Stomach smooth muscle (tissue), 2 donors: ENCODE results near the gene C17orf67.
"Not testable (repeated sequence)": the region's sequence is repeated elsewhere in the genome, so short reads cannot be mapped to it uniquely, and the experiment has no call there.

ENCODE experiments used
- H3K27ac ChIP-seq: one replicate; pipeline ENCODE4 v1.7.0; 2013; ENCODE audit warnings: mild to moderate bottlenecking, low read length, inconsistent platforms
- H3K27me3 ChIP-seq, 2 donors: one replicate each; pipeline ENCODE4 v1.7.0; 2013; ENCODE audit warnings: low read length in 2 of 2; ENCODE audit not compliant: insufficient read depth in 2 of 2, control insufficient read depth in 1 of 2
- H3K36me3 ChIP-seq, 2 donors: one replicate each; pipeline ENCODE4 v1.7.0; 2013; ENCODE audit warnings: low read length in 2 of 2; ENCODE audit not compliant: control insufficient read depth in 2 of 2, insufficient read depth in 2 of 2
- H3K4me1 ChIP-seq: one replicate; pipeline ENCODE4 v1.7.0; 2013; ENCODE audit warnings: low read length; ENCODE audit not compliant: control insufficient read depth, insufficient read depth
- H3K4me3 ChIP-seq, 2 donors: one replicate each; pipeline ENCODE4 v1.7.0; 2013; ENCODE audit warnings: low read length in 2 of 2
- H3K9ac ChIP-seq, 2 donors: one replicate each; pipeline ENCODE4 v1.7.0; 2013; ENCODE audit warnings: low read length in 2 of 2, mild to moderate bottlenecking in 1 of 2
- H3K9me3 ChIP-seq, 2 donors: one replicate each; pipeline ENCODE4 v1.7.0; 2013; ENCODE audit warnings: low read length in 2 of 2; ENCODE audit not compliant: control insufficient read depth in 2 of 2
- donor health status: healthy.
- donor health status: Pancreatic carcinoma.

Gene C17orf67

DNA sequence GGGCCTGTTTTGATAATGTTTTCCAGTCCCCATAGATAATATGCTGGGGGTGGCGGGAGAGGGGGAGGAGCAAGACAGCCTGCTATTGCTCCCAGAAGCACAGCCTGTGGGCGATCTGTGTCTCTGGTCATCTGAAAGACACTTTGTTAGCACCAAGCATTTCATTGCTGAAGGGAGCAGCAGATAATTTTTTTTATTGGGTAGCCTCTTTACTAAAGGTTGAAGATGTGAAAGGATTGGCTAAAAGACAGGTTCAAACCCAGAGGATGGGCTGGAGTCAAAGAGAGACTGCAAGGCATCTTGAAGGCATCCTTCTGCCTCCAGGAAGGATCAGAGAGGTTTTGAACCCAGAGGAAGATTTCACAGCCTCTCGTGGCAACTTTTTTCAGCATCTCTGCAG is 60.6 kb downstream of the C17orf67 start:
- Histone ChIP-seq H3K4me1 (no peaks in the 10 kb centered on the region), H3K9me3 (no peaks in the 10 kb centered on the region), H3K9ac (no peak overlapping the region), H3K36me3 (no peaks in the 10 kb centered on the region), H3K27ac (no peak overlapping the region), H3K27me3 (peaks cover 3 to 13% of the 10 kb centered on the region in 2 donors), H3K4me3 (no peak overlapping the region)

DNA sequence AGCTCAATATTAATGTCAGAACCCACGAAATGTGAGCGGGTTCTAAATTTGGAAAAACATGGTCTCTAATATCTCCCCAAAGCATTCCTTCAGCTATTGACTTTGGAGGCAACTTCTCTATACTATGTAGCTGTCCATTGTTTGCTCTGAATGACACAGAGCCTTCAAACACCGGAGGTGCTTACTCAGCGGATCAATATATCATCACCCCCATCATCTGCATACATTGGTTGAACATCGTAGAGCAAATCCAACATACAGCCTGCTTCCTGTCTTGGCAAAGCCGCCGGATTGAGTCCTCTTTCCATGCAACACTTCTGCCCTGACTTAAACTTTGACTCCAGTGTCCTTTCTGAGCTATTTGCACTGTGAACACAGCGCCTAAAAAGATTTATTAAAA is 61.3 kb downstream of the C17orf67 start:
- no peak overlapping the region for H3K4me3 ChIP-seq
- H3K4me1 ChIP-seq, result no peaks in the 10 kb centered on the region
- no peak overlapping the region for H3K27ac ChIP-seq

DNA sequence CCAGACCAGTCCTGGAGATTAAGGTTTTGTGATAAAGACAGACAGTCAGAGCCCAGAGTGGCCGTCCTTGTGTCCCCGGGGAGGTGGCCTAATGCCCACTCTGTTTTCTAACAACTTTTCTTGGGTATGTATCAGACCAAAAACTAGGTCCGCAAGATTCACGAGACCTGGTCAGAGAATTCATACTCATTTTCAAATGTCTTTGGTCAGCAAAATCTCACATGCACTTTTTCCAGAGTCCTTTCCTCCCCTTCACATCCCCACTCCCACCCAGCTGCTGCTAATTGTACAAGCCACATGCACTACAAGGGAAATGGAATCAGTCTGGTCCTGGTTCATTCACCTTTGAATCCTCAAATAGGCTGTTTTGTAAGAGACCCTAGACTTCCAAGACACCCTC is 61.7 kb downstream of the C17orf67 start:
- Histone ChIP-seq H3K9ac (no peak overlapping the region), H3K4me1 (no peaks in the 10 kb centered on the region), H3K27me3 (peaks cover 0 to 7% of the 10 kb centered on the region in 2 donors), H3K27ac (no peak overlapping the region), H3K4me3 (no peak overlapping the region), H3K9me3 (no peaks in the 10 kb centered on the region), H3K36me3 (no peaks in the 10 kb centered on the region)

More for the DNA sequence above, 61.3 kb downstream of the C17orf67 start:
- H3K27me3 ChIP-seq, result peaks cover 2 to 12% of the 10 kb centered on the region in 2 donors
- no peaks in the 10 kb centered on the region for H3K9me3 ChIP-seq
- H3K9ac ChIP-seq, result no peak overlapping the region
- no peaks in the 10 kb centered on the region for H3K36me3 ChIP-seq

DNA sequence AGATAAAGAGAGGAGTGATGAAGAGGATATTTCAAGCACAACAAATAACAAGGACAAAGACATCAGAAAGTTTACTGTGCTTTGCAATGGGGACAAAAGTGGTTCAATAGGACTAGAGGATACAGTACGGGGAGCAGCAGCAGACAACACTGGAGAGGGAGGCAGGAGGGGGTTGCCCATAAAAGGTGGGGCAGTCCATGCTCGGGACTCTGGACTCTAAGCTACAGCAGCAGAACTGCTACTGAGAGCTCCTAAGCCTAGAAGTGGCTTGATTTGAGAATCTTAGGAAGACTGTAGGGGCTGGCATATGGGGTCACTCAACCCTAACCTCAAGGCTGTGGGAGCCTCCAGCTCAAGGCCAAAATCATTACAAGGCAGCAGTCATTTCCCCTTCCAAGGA is 62.2 kb downstream of the C17orf67 start:
- no peak overlapping the region for H3K27ac ChIP-seq
- no peak overlapping the region for H3K9ac ChIP-seq
- H3K36me3 ChIP-seq, result no peaks in the 10 kb centered on the region
- peaks cover 0 to 7% of the 10 kb centered on the region in 2 donors for H3K27me3 ChIP-seq
- no peaks in the 10 kb centered on the region for H3K4me1 ChIP-seq
- no peak overlapping the region for H3K4me3 ChIP-seq
- H3K9me3 ChIP-seq, result no peaks in the 10 kb centered on the region

DNA sequence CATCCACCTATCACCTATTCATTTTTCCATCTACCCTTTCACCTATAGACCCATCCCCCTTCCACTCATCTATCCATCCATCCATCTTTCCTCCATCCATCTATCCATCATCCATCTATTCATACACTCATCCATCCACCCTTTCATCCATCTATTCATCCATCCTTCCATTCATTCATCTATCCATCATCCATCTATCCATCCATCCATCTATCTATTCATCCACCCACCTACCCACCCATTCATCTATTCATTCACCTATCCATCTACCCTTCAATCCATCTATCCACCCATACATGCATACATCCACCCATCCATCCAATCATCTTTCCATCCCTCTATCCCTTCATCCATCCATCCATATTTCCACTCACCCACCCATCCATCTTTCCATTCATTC is 63.3 kb downstream of the C17orf67 start:
- no peak overlapping the region for H3K4me3 ChIP-seq
- H3K4me1 ChIP-seq, result no peaks in the 10 kb centered on the region
- no peaks in the 10 kb centered on the region for H3K36me3 ChIP-seq
- peaks cover 0 to 7% of the 10 kb centered on the region in 2 donors for H3K27me3 ChIP-seq
- no peak overlapping the region for H3K27ac ChIP-seq
- H3K9me3 ChIP-seq, result no peaks in the 10 kb centered on the region
- H3K9ac ChIP-seq, result no peak overlapping the region

DNA sequence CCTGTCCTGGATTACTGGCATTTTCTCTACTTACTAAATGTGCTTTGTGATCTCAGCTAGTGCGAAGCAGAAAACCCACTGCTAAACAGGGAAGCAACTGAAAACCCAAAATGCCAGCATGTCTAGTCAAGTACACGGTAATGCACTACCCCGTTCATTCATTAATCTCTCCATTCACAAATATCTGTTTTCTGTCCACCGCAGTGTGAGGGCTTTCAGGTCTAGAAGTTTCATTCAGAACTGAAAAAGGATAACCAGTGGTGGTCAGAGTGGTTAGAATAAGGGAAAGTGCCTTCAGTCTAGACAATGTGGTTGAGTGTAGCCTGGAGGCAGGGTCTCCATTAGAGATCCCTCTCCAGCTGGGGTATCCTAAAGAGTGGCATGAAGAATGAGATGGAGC is 68.3 kb downstream of the C17orf67 start:
- Histone ChIP-seq H3K36me3 (no peaks in the 10 kb centered on the region), H3K4me3 (no peak overlapping the region), H3K4me1 (no peaks in the 10 kb centered on the region), H3K27me3 (peaks cover 0 to 2% of the 10 kb centered on the region in 2 donors), H3K9me3 (peaks cover 0 to 7% of the 10 kb centered on the region in 2 donors), H3K27ac (no peak overlapping the region), H3K9ac (no peak overlapping the region)

DNA sequence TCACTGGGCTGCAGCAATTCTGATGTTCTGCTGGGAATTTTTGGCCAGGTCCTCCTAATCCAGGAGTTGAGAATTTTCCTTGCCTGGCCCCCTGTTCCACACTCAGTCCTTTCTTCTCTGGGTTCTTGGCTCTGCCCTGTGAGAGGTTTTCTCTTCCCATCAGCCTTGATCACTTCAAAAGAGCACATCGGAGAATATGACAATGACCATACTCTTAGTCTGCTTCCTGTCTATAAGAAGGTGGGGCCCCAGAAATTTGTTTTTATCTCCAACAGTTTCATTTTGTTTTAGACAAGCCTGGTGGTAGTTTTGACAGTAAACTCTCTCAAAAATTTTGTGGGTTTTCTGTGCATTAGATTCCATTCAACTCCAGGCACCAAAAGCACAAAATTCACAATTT is 70.7 kb downstream of the C17orf67 start:
- Histone ChIP-seq H3K27ac (no peak overlapping the region), H3K9ac (no peak overlapping the region), H3K9me3 (peaks cover 0 to 7% of the 10 kb centered on the region in 2 donors), H3K4me1 (no peaks in the 10 kb centered on the region), H3K27me3 (peaks cover 0 to 2% of the 10 kb centered on the region in 2 donors), H3K4me3 (no peak overlapping the region), H3K36me3 (no peaks in the 10 kb centered on the region)

DNA sequence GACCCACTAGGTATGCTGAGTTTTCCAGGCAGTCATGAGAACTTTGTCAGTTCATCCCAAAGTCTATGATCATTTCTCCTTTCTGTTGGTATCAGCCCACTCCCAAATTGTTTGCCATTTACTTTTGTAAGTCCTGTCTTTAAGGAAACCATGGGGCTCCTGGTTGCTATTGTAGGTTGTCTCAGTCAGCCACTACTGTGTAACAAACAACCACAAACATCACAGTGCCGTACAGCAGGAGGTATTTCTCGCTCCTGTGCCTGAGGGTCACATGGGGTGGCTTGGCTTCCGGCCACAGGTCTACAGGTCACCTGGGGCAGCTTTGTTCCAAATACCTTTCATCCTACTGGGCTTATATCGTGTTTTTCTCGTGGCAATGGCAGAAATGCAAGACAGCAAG is 71.6 kb downstream of the C17orf67 start:
- H3K4me3 ChIP-seq, result no peak overlapping the region

DNA sequence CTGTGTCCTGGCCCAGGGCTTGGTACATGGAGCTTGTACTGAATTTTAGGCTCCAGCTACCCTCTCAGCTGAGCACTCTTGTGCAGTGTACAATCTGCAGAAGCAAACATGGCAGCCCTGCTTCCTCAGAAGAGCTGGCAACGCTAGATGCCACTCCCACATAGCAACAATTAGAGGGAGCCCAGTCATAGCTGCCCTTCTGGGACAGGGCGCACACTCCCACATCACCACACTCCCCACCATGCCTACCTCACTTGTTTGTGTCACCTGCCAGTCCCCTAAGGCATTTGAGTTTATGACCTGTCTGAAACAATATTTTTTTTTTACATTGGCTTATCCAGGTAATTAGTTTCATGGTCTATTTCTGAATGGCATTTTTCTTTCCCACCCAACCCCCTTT is 72.3 kb downstream of the C17orf67 start:
- H3K4me1 ChIP-seq, result no peaks in the 10 kb centered on the region
- H3K9me3 ChIP-seq, result peaks cover 0 to 7% of the 10 kb centered on the region in 2 donors
- H3K4me3 ChIP-seq, result no peak overlapping the region
- no peaks in the 10 kb centered on the region for H3K36me3 ChIP-seq
- no peak overlapping the region for H3K27ac ChIP-seq
- H3K9ac ChIP-seq, result no peak overlapping the region
- H3K27me3 ChIP-seq, result peaks cover 0 to 2% of the 10 kb centered on the region in 2 donors

More for the DNA sequence above, 71.6 kb downstream of the C17orf67 start:
- H3K27ac ChIP-seq, result no peak overlapping the region
- no peaks in the 10 kb centered on the region for H3K36me3 ChIP-seq
- no peaks in the 10 kb centered on the region for H3K4me1 ChIP-seq
- peaks cover 0 to 2% of the 10 kb centered on the region in 2 donors for H3K27me3 ChIP-seq
- H3K9me3 ChIP-seq, result peaks cover 0 to 7% of the 10 kb centered on the region in 2 donors
- no peak overlapping the region for H3K9ac ChIP-seq

DNA sequence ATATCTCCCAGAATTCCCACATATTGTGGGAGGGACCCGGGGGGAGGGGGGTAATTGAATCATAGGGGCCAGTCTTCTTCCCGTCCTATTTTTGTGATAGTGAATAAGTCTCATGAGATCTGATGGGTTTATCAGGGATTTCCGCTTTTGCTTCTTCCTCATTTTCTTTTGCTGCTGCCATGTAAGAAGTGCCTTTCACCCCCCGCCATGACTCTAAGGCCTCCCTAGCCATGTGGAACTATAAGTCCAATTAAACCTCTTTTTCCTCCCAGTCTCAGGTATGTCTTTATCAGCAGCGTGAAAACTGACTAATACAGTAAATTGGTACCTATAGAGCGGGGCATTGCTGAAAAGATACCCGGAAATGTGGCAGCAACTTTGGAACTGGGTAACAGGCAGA is 76.1 kb downstream of the C17orf67 start:
- not testable (repeated sequence) for H3K9ac ChIP-seq, H3K4me3 ChIP-seq, H3K9me3 ChIP-seq, H3K27me3 ChIP-seq, H3K36me3 ChIP-seq, H3K27ac ChIP-seq, H3K4me1 ChIP-seq

DNA sequence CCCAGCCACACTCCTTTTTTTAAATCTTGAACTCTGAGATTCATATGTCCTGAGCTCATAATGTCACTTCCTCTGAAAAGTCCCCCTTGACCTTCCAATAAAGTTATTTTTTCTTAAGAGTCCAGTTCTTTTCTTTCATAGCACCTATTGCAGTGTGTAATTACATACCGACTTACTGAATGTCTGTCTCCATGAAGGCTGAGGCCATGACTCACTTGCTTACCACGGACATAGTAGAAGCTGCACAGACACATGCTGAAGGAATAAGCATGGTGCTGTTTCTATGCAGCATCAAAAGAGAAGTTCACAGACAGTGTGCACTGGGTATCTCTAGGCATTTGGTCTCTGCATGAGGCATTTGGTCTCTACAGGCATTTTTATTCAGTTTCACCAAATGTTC is 77.2 kb downstream of the C17orf67 start:
- Histone ChIP-seq H3K9me3 (no peaks in the 10 kb centered on the region), H3K4me3 (no peak overlapping the region), H3K4me1 (peaks cover 5% of the 10 kb centered on the region), H3K27ac (no peak overlapping the region), H3K27me3 (peaks cover 2% of the 10 kb centered on the region in 2 donors), H3K9ac (no peak overlapping the region), H3K36me3 (no peaks in the 10 kb centered on the region)
